ENCODE data around the gene COL18A1. TPM values are rescaled to one million over a fixed set of nuclear protein-coding genes. Genes with fewer than 3 reads are reported as not detected.
"Not testable (repeated sequence)": the region's sequence is repeated elsewhere in the genome, so short reads cannot be mapped to it uniquely, and the experiment has no call there.

COL18A1 gene
- total and polyA plus RNA-seq, 2 donors from 2014 or later = 150 to 316 TPM

DNA sequence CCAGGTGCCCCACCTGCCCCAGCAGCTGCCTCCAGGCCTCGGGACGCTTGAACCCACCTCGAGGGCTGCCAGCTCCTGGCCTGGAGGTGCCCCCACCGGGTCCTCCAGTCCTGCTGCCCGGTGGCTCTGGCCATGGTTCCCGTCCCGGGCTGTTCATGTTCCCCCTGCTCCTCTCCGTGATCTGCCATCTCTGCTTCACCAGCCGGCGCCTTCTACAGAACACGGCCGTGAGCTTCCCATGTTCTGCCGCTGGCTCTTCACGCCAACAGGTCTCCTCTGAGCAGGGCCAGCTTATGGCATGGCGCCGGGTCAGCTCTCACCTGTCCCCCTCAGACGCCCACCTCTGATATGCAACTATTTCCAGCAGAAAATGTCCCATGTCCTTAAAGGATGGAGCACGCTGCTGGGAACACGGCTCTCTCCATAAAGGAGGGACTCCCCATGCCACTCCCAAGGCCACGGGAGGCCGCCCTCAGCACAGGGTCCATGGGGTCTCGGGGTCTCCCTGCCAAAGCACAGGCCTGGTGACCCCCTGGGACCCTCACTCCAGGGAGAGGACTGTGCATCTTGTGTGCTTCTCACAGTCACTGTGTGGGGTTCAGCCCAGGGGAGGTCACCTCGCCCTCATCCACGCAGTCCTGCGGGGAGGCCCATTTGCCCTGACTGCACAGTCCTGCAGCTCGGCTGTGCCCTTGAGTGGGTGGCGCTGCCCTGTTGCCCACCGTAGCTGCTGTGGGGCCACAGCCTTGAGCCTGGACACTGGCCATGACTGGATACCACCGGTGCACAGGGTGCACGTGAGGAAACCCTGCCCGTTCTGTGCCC, 36.7 kb downstream of the COL18A1 start:
- Histone ChIP-seq H3K9ac (ENCODE audit: low read length in 3 of 3) (no peak overlapping the region), H3K9me3 (ENCODE audit: control insufficient read depth in 2 of 3, insufficient read depth in 1 of 3, low read length in 3 of 3) (peaks cover 0 to under 1% (median 0%) of the 10 kb centered on the region in 3 donors), H3K4me1 (ENCODE audit: control insufficient read depth in 2 of 3, insufficient read depth in 2 of 3, low read depth in 1 of 3, low read length in 3 of 3) (peaks cover 0 to 12% (median 10%) of the 10 kb centered on the region in 3 donors), H3K27ac (ENCODE audit: low read depth in 2 of 2, low read length in 2 of 2) (no peak overlapping the region), H3K36me3 (ENCODE audit: control insufficient read depth in 2 of 3, insufficient read depth in 3 of 3, low read length in 3 of 3) (peaks cover 0 to 3% (median 0%) of the 10 kb centered on the region in 3 donors), H3K4me3 (ENCODE audit: low read length in 3 of 3) (no peak overlapping the region), H3K27me3 (ENCODE audit: control insufficient read depth, insufficient read depth, low read length) (no peaks in the 10 kb centered on the region)
- no peak for FAIRE-seq
- intact Hi-C loops (cut with DNase I) = loop anchor here (5.0 kb wide), 1 partner anchor 149 kb away; no protein-coding TSS in a partner anchor
- DNase-seq = peak in 1 of 5 donors; percentile 71
- no peak for TF ChIP-seq CTCF (IDR thresholded peaks at IDR 0.05; ENCODE audit: borderline replicate concordance, extremely low read depth, insufficient read depth)

DNA sequence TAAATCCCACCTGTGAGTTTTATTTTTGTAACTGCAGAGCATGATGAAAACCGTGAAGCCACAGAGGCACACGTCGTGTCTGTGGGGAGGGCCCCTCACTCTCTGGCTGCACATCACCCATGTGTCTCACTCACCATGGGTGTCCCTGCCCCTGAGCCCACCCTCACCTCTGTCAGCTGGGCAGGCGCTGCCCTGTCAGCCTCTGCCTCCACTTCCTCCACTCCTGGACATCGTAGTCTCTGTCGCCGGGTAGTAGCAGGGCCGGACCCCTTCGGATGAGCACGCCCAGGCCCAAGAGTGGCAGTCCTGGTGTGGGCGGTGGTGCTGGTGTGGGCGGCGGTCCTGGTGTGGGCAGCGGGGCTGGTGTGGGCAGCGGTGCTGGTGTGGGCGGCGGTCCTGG, 37.3 kb downstream of the COL18A1 start:
- Histone ChIP-seq H3K9ac (ENCODE audit: low read length in 3 of 3) (no peak overlapping the region), H3K9me3 (ENCODE audit: control insufficient read depth in 2 of 3, insufficient read depth in 1 of 3, low read length in 3 of 3) (peaks cover 0 to 3% (median 2%) of the 10 kb centered on the region in 3 donors), H3K27me3 (ENCODE audit: control insufficient read depth, insufficient read depth, low read length) (no peaks in the 10 kb centered on the region), H3K4me1 (ENCODE audit: control insufficient read depth in 2 of 3, insufficient read depth in 2 of 3, low read depth in 1 of 3, low read length in 3 of 3) (peaks cover 0 to 12% (median 10%) of the 10 kb centered on the region in 3 donors), H3K36me3 (ENCODE audit: control insufficient read depth in 2 of 3, insufficient read depth in 3 of 3, low read length in 3 of 3) (no peaks in the 10 kb centered on the region), H3K27ac (ENCODE audit: low read depth in 2 of 2, low read length in 2 of 2) (no peak overlapping the region), H3K4me3 (ENCODE audit: low read length in 3 of 3) (no peak overlapping the region)
- DNase-seq (peak in 1 of 5 donors; percentile 69), FAIRE-seq (no peak)
- intact Hi-C loops (cut with DNase I) = loop anchor here (5.0 kb wide), 1 partner anchor 150 kb away; no protein-coding TSS in a partner anchor
- TF ChIP-seq CTCF (IDR thresholded peaks at IDR 0.05; ENCODE audit: borderline replicate concordance, extremely low read depth, insufficient read depth) = no peak

- not testable (repeated sequence) for H3K9me3 ChIP-seq (ENCODE audit: control insufficient read depth in 2 of 3, insufficient read depth in 1 of 3, low read length in 3 of 3); H3K9ac ChIP-seq (ENCODE audit: low read length in 3 of 3); FAIRE-seq; H3K27ac ChIP-seq (ENCODE audit: low read depth in 2 of 2, low read length in 2 of 2); H3K27me3 ChIP-seq (ENCODE audit: control insufficient read depth, insufficient read depth, low read length); H3K36me3 ChIP-seq (ENCODE audit: control insufficient read depth in 2 of 3, insufficient read depth in 3 of 3, low read length in 3 of 3); H3K4me3 ChIP-seq (ENCODE audit: low read length in 3 of 3)
- peak in 1 of 5 donors; percentile 64 for DNase-seq
- intact Hi-C loops (cut with DNase I) = loop anchor here (5.0 kb wide), 1 partner anchor 151 kb away; no protein-coding TSS in a partner anchor
- peaks cover 0 to 12% (median 10%) of the 10 kb centered on the region in 3 donors for H3K4me1 ChIP-seq (ENCODE audit: control insufficient read depth in 2 of 3, insufficient read depth in 2 of 3, low read depth in 1 of 3, low read length in 3 of 3)
Measured at GRCh38 chr21:45442686-45443594, 38.0 kb downstream of the COL18A1 start.

Data from kidney (tissue), 14 donors.